GM12878 (cell line): ENCODE results near the gene ENOX1. TPM values are rescaled to one million over a fixed set of nuclear protein-coding genes. Genes with fewer than 3 reads are reported as not detected.

ENCODE experiments used
- ATAC-seq: fragments of 200-7000 bp; cut with Tn5 transposase; 3 replicates; pipeline ENCODE4 v1.9.1; 2020; ENCODE audit warnings: mild to moderate bottlenecking, moderate library complexity
- BruUV-seq: library from RNA; stranded (reverse); fragments of 400-500 nt; replicated peaks from 2 replicates; lab custom pipeline; 2021; lab: Mats Ljungman, UMichigan
- CTCF ChIA-PET: fragments of 300-600 bp; sonication (Branson Sonifier 250); formaldehyde crosslinking; extraction: SDS; loops from one replicate; lab custom pipeline; 2021; ENCODE audit warnings: inconsistent platforms; lab: Yijun Ruan, JAX
- POLR2A ChIA-PET: fragments of 350-600 bp; formaldehyde crosslinking; extraction: SDS; loops from one replicate; lab custom pipeline; 2021; ENCODE audit warnings: inconsistent platforms; lab: Charles Lee
- RAD21 ChIA-PET: fragments of 300-600 bp; sonication (Branson Sonifier 250); formaldehyde crosslinking; loops from one replicate; lab custom pipeline; 2023; ENCODE audit warnings: antibody characterized with exemption; ENCODE audit not compliant: unreplicated experiment; lab: Charles Lee
- SMC1A ChIA-PET: fragments of 300-600 bp; sonication (Branson Sonifier 250); formaldehyde crosslinking; loops from one replicate; lab custom pipeline; 2023; ENCODE audit not compliant: unreplicated experiment, uncharacterized antibody; lab: Charles Lee
- DNase-seq: peaks from one replicate; pipeline ENCODE4 v3.0.0-alpha.2; 2011; ENCODE audit warnings: low read depth, low spot score
- FAIRE-seq: peaks from 3 replicates; lab custom pipeline; 2011; peaks lifted over from hg19 to GRCh38; lab: Jason Lieb, UNC
- H2AFZ ChIP-seq: 2 replicates; pipeline ENCODE4 v1.6.0; 2011; ENCODE audit warnings: low read depth, low read length, control low read depth; ENCODE audit not compliant: control insufficient read depth
- H3K27ac ChIP-seq: 2 replicates; pipeline ENCODE4 v1.5.1; 2011; ENCODE audit warnings: control low read depth; ENCODE audit not compliant: control insufficient read depth, insufficient read depth
- H3K27me3 ChIP-seq, 2 experiments: replicated peaks in 1 of 2; 2 replicates each; pipeline versions ENCODE4 v1.6.0 to v1.6.1; 2011; ENCODE audit warnings: low read length in 1 of 2; ENCODE audit not compliant: control insufficient read depth in 2 of 2, insufficient read depth in 2 of 2
- H3K36me3 ChIP-seq, 2 experiments: 2 replicates each; pipeline ENCODE4 v1.5.1; 2011; ENCODE audit warnings: low read length in 1 of 2; ENCODE audit not compliant: control insufficient read depth in 2 of 2, insufficient read depth in 2 of 2
- H3K4me1 ChIP-seq: 2 replicates; pipeline ENCODE4 v1.6.1; 2011; ENCODE audit warnings: mild to moderate bottlenecking, low read length, moderate library complexity, mixed read lengths; ENCODE audit not compliant: control insufficient read depth, insufficient read depth
- H3K4me2 ChIP-seq: 2 replicates; pipeline ENCODE4 v1.6.0; 2011; ENCODE audit warnings: control low read depth; ENCODE audit not compliant: control insufficient read depth, insufficient read depth
- H3K4me3 ChIP-seq: fragments of 200-600 bp; sonication (generic); 2 replicates; pipeline ENCODE4 v1.5.1; 2016
- H3K79me2 ChIP-seq: 2 replicates; pipeline ENCODE4 v1.6.0; 2011; ENCODE audit warnings: low read length; ENCODE audit not compliant: control insufficient read depth, insufficient read depth
- H3K9ac ChIP-seq: 2 replicates; pipeline ENCODE4 v1.8.0; 2011; ENCODE audit warnings: low read length, control low read depth, mixed read lengths; ENCODE audit not compliant: control insufficient read depth, insufficient read depth
- H3K9me3 ChIP-seq: replicated peaks from 3 replicates; pipeline ENCODE4 v1.5.1; 2011; ENCODE audit warnings: mild to moderate bottlenecking, low read length; ENCODE audit not compliant: control insufficient read depth, insufficient read depth
- H4K20me1 ChIP-seq: 2 replicates; pipeline ENCODE4 v1.6.0; 2011; ENCODE audit not compliant: control insufficient read depth, insufficient read depth
- CBX5 ChIP-seq: sonication (generic); IDR thresholded peaks from 2 replicates; pipeline ENCODE4 v1.6.1; 2016; ENCODE audit warnings: low read depth, moderate library complexity, mild to moderate bottlenecking, inconsistent platforms
- IKZF2 ChIP-seq, 2 experiments: fragments of 450-650 bp; IDR thresholded peaks; 2 replicates each; pipeline ENCODE4 v1.6.1; 2017; ENCODE audit warnings: mild to moderate bottlenecking in 2 of 2, moderate library complexity in 2 of 2
- MYC ChIP-seq: IDR thresholded peaks from 2 replicates; pipeline ENCODE4 v1.6.1; 2011; ENCODE audit warnings: mild to moderate bottlenecking, low read length, moderate library complexity, inconsistent platforms; ENCODE audit not compliant: insufficient read depth, insufficient replicate concordance, insufficient read length, severe bottlenecking
- NFXL1 ChIP-seq: fragments of 450-650 bp; IDR thresholded peaks from 2 replicates; pipeline ENCODE4 v1.6.1; 2017; ENCODE audit warnings: antibody characterized with exemption, mild to moderate bottlenecking, borderline replicate concordance
- NFYA ChIP-seq: IDR thresholded peaks from 2 replicates; pipeline ENCODE4 v1.6.1; 2011; ENCODE audit warnings: low read depth, mild to moderate bottlenecking, low read length, improper control_type of control experiment, borderline replicate concordance
- PAX5 ChIP-seq: IDR thresholded peaks from 2 replicates; pipeline ENCODE4 v1.6.1; 2011; ENCODE audit warnings: low read depth, low read length, borderline replicate concordance
- SMC3 ChIP-seq: IDR thresholded peaks from 2 replicates; pipeline ENCODE4 v1.6.1; 2011; ENCODE audit warnings: low read length, improper control_type of control experiment, borderline replicate concordance
- SREBF1 ChIP-seq: IDR thresholded peaks from 2 replicates; pipeline ENCODE4 v1.6.1; 2012; ENCODE audit warnings: mild to moderate bottlenecking, low read length
- TAF1 ChIP-seq: IDR thresholded peaks from 2 replicates; pipeline ENCODE4 v1.6.1; 2011; ENCODE audit warnings: mild to moderate bottlenecking, low read depth, low read length, borderline replicate concordance
- WRNIP1 ChIP-seq: IDR thresholded peaks from 2 replicates; pipeline ENCODE4 v1.6.1; 2011; ENCODE audit warnings: low read depth, low read length, improper control_type of control experiment, borderline replicate concordance
- ZNF24 ChIP-seq: fragments of 450-650 bp; IDR thresholded peaks from 2 replicates; pipeline ENCODE4 v1.6.1; 2017; ENCODE audit warnings: antibody characterized with exemption, mild to moderate bottlenecking
- ZNF622 ChIP-seq: fragments of 450-650 bp; IDR thresholded peaks from 2 replicates; pipeline ENCODE4 v1.6.1; 2017; ENCODE audit warnings: mild to moderate bottlenecking, inconsistent platforms
- ZSCAN29 ChIP-seq: fragments of 450-650 bp; IDR thresholded peaks from 2 replicates; pipeline ENCODE4 v1.6.1; 2017; ENCODE audit warnings: mild to moderate bottlenecking, moderate library complexity
- ZZZ3 ChIP-seq: IDR thresholded peaks from 2 replicates; pipeline ENCODE4 v1.6.1; 2011; ENCODE audit warnings: low read depth; ENCODE audit not compliant: control insufficient read depth, insufficient read length
- WGBS: methylation state at CpG from one replicate; pipeline ENCODE4 v1.1.6; 2016; ENCODE audit warnings: low lambda C conversion rate; ENCODE audit not compliant: insufficient replicate concordance, insufficient coverage; ENCODE audit errors: missing lambda C conversion rate; 5-methylcytosine and 5-hydroxymethylcytosine counted together
- in situ Hi-C: fragments of 300-500 bp; cut with MboI; formaldehyde crosslinking; loops from 9 replicates; pipeline ENCODE4 v1.14.3; 2018; ENCODE audit warnings: mixed read lengths
- intact Hi-C: fragments of 100-400 bp; cut with micrococcal nuclease; formaldehyde crosslinking; loops from one replicate; pipeline ENCODE4 v1.14.2; 2022; ENCODE audit not compliant: unreplicated experiment
- polyA plus RNA-seq, 11 experiments: library from polyadenylated mRNA; depleted of rRNA in 4 of 11; unstranded in 6 of 11; stranded (reverse) in 5 of 11; fragments of >200 nt; fragmentation: Nextera tagmentation in 4 of 11; fragmentation: Illumina TruSeq in 1 of 11; extraction: Ambion mirVana in 4 of 11; extraction: Trizol in 1 of 11; gene quantifications; 1 replicate in 1 of 11; 2 replicates in 10 of 11; pipeline versions ENCODE4 v1.2.1 to v1.2.3, GENCODE V29; 2011 to 2016; ENCODE audit warnings: inconsistent platforms in 2 of 11, missing spikeins in 2 of 11, low read depth in 1 of 11
- total RNA-seq, 4 experiments: library from RNA; depleted of rRNA in 3 of 4; stranded (reverse); fragments of >200 nt in 3 of 4; fragmentation: Illumina TruSeq in 1 of 4; extraction: Trizol in 1 of 4; gene quantifications; 2 replicates each; pipeline versions ENCODE4 v1.2.1 to v1.2.3, GENCODE V29; 2013 to 2021
- TF ChIP-seq, protein P1 (sequence below): IDR thresholded peaks from 2 replicates; pipeline ENCODE4 v1.6.1; 2011; ENCODE audit warnings: mild to moderate bottlenecking, low read depth, low read length, moderate library complexity; ENCODE audit not compliant: insufficient replicate concordance
- TF ChIP-seq, protein P2 (sequence below): fragments of 450-650 bp; IDR thresholded peaks from 2 replicates; pipeline ENCODE4 v1.6.1; 2016; ENCODE audit warnings: mild to moderate bottlenecking, moderate library complexity, borderline replicate concordance

The ENOX1 gene
- total and polyA plus RNA-seq, 10 of the 15 experiments (the other 5 are each of a cell fraction or from before 2014, with no cell fraction given), result 0.11 to 0.26 (median 0.15) TPM

DNA sequence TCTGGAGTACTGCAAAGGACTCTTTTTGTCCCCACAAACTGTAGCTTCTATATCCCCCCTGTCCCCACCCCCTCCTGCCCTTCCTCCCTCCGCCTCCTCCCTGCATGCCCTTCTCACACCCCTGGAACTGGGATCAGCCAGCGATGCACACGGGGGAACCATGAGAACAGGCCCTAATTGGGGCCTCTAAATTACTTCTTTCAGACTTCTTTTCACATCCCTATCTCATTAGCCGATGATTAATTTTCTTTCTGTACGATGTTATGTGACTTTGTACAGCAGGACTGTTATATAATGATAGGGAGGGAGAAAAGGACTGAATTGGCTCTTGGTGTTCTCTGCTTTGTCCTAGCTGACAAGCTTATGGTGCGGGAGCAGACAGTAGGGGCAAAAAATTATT, 415.9 kb downstream of the ENOX1 start (continued):
- TF ChIP-seq PAX5 (no peak), MYC (no peak), ZNF622 (no peak), NFYA (no peak), IKZF2 (IDR thresholded peaks at IDR 0.05) (no peak), ZNF24 (no peak)

DNA sequence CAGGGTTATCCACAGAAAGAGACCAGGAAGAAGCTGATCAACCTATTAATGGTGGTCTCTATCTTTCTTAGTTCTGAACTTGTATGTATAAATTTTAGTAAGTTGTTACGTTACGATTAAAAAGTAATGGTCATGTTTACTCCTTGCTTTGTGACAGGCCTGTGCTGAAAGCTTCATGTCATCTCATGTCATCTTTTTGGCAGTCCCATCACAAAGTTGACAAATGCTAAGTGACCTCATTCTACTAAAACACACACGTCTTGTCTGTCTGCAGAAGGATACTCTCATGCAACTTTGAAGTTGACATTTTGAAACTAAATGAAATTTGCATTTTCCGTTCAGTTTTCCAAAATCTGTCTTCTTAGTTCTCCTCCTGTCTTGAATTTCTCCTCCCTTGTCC, 417.5 kb downstream of the ENOX1 start:
- FAIRE-seq (no peak), DNase-seq (no peak), ATAC-seq (no peak)
- in situ Hi-C loops (no loop called here), intact Hi-C loops (no loop called here)
- no peaks in the 10 kb centered on the region for H3K4me1 ChIP-seq
- no peaks in the 10 kb centered on the region for H3K79me2 ChIP-seq
- H3K36me3 ChIP-seq, result no peaks in the 10 kb centered on the region
- H3K9ac ChIP-seq, result no peak overlapping the region
- no peaks in the 10 kb centered on the region; the same call in 2 of the 3 replicates for H3K9me3 ChIP-seq
- RAD21 ChIA-PET, result interaction anchor here (0.5 kb wide), 1 partner anchor 1036 kb away, joined by 4 read pairs; no protein-coding TSS in a partner anchor
- no peak overlapping the region for H3K4me2 ChIP-seq
- no peak overlapping the region for H3K4me3 ChIP-seq
- SMC1A ChIA-PET, result interaction anchor here (1.1 kb wide), 1 partner anchor 73 kb away, joined by 3 read pairs; no protein-coding TSS in a partner anchor
- H3K27me3 ChIP-seq, result no peaks in the 10 kb centered on the region; a peak in 1 of 4 replicates
- H2AFZ ChIP-seq, result no peak overlapping the region
- CTCF ChIA-PET, result interaction anchor here (0.7 kb wide), 1 partner anchor 1058 kb away, joined by 3 read pairs; no protein-coding TSS in a partner anchor
- BruUV-seq, result no TSS peak
- POLR2A ChIA-PET, result no interaction called here
- no peak overlapping the region for H3K27ac ChIP-seq
- H4K20me1 ChIP-seq, result no peaks in the 10 kb centered on the region
- WGBS, result 34% methylated on average over 4 of the region's 4 CpGs
- TF ChIP-seq ZSCAN29, result no peak
- TF ChIP-seq ZZZ3, result no peak
- TF ChIP-seq, protein P1, sequence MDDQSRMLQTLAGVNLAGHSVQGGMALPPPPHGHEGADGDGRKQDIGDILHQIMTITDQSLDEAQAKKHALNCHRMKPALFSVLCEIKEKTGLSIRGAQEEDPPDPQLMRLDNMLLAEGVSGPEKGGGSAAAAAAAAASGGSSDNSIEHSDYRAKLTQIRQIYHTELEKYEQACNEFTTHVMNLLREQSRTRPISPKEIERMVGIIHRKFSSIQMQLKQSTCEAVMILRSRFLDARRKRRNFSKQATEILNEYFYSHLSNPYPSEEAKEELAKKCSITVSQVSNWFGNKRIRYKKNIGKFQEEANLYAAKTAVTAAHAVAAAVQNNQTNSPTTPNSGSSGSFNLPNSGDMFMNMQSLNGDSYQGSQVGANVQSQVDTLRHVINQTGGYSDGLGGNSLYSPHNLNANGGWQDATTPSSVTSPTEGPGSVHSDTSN, result no peak
- no peak for TF ChIP-seq TAF1
- TF ChIP-seq NFXL1, result no peak
- no peak for TF ChIP-seq SREBF1
- TF ChIP-seq CBX5, result no peak
- TF ChIP-seq, protein P2, sequence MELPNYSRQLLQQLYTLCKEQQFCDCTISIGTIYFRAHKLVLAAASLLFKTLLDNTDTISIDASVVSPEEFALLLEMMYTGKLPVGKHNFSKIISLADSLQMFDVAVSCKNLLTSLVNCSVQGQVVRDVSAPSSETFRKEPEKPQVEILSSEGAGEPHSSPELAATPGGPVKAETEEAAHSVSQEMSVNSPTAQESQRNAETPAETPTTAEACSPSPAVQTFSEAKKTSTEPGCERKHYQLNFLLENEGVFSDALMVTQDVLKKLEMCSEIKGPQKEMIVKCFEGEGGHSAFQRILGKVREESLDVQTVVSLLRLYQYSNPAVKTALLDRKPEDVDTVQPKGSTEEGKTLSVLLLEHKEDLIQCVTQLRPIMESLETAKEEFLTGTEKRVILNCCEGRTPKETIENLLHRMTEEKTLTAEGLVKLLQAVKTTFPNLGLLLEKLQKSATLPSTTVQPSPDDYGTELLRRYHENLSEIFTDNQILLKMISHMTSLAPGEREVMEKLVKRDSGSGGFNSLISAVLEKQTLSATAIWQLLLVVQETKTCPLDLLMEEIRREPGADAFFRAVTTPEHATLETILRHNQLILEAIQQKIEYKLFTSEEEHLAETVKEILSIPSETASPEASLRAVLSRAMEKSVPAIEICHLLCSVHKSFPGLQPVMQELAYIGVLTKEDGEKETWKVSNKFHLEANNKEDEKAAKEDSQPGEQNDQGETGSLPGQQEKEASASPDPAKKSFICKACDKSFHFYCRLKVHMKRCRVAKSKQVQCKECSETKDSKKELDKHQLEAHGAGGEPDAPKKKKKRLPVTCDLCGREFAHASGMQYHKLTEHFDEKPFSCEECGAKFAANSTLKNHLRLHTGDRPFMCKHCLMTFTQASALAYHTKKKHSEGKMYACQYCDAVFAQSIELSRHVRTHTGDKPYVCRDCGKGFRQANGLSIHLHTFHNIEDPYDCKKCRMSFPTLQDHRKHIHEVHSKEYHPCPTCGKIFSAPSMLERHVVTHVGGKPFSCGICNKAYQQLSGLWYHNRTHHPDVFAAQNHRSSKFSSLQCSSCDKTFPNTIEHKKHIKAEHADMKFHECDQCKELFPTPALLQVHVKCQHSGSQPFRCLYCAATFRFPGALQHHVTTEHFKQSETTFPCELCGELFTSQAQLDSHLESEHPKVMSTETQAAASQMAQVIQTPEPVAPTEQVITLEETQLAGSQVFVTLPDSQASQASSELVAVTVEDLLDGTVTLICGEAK, result no peak
- no peak for TF ChIP-seq SMC3
- no peak for TF ChIP-seq WRNIP1
